Kidney (tissue), 14 donors: ENCODE results near the gene CHMP1A. TPM values are rescaled to one million over a fixed set of nuclear protein-coding genes. Genes with fewer than 3 reads are reported as not detected.

Source experiments
- DNase-seq, 5 donors: peaks; one replicate each; pipeline ENCODE4 v3.0.0-alpha.2; 2013 to 2020
- FAIRE-seq: peaks from 2 replicates; lab custom pipeline; 2012; peaks lifted over from hg19 to GRCh38; lab: Jason Lieb, UNC
- H3K27ac ChIP-seq, 2 donors: one replicate each; pipeline ENCODE4 v1.7.0; 2013; ENCODE audit warnings: low read depth in 2 of 2, low read length in 2 of 2, inconsistent platforms in 1 of 2
- H3K27me3 ChIP-seq: one replicate; pipeline ENCODE4 v1.7.1; 2013; ENCODE audit warnings: low read length, inconsistent platforms; ENCODE audit not compliant: control insufficient read depth, insufficient read depth
- H3K36me3 ChIP-seq, 3 donors: one replicate each; pipeline versions ENCODE4 v1.7.0 to v1.7.1; 2013; ENCODE audit warnings: low read length in 3 of 3, control low read depth in 1 of 3, inconsistent platforms in 1 of 3; ENCODE audit not compliant: insufficient read depth in 3 of 3, control insufficient read depth in 2 of 3
- H3K4me1 ChIP-seq, 3 donors: one replicate each; pipeline versions ENCODE4 v1.7.0 to v1.7.1; 2013; ENCODE audit warnings: low read length in 3 of 3, inconsistent platforms in 1 of 3, low read depth in 1 of 3; ENCODE audit not compliant: control insufficient read depth in 2 of 3, insufficient read depth in 2 of 3
- H3K4me3 ChIP-seq, 3 donors: one replicate each; pipeline versions ENCODE4 v1.7.0 to v1.8.1; 2013; ENCODE audit warnings: low read length in 3 of 3, control low read depth in 1 of 3, inconsistent platforms in 1 of 3
- H3K9ac ChIP-seq, 3 donors: one replicate each; pipeline versions ENCODE4 v1.7.0 to v1.7.1; 2013; ENCODE audit warnings: low read length in 3 of 3, control low read depth in 1 of 3, inconsistent platforms in 1 of 3
- H3K9me3 ChIP-seq, 3 donors: one replicate each; pipeline versions ENCODE4 v1.7.0 to v1.7.1; 2013; ENCODE audit warnings: low read length in 3 of 3, control low read depth in 1 of 3, inconsistent platforms in 1 of 3; ENCODE audit not compliant: control insufficient read depth in 2 of 3, insufficient read depth in 1 of 3
- intact Hi-C: fragments of 100-400 bp; cut with DNase I; formaldehyde crosslinking; loops from one replicate; pipeline ENCODE4 v1.11.1; 2022
- polyA plus RNA-seq: library from polyadenylated mRNA; stranded (reverse); fragments of 350-450 nt; fragmentation: Illumina TruSeq; extraction: RNeasy Lipid Tissue Mini Kit (QIAGEN cat#74804); gene quantifications from one replicate; pipeline ENCODE4 v1.2.3, GENCODE V29; 2014; ENCODE audit warnings: low read depth, low replicate concordance; ENCODE audit not compliant: insufficient read depth
- total RNA-seq: library from RNA; stranded (reverse); fragmentation: NEBNext Ultra II Directional; extraction: Animal tissue kit (Norgen Biotek cat#: 25700); gene quantifications from one replicate; pipeline ENCODE4 v1.2.1, GENCODE V29; 2021
- TF ChIP-seq, protein P1 (sequence below): IDR thresholded peaks from 3 replicates; pipeline ENCODE4 v1.5.1; 2012; ENCODE audit warnings: mild to moderate bottlenecking, moderate library complexity, borderline replicate concordance; ENCODE audit not compliant: insufficient read depth; ENCODE audit errors: extremely low read depth
- donor health status: control.
- donor health status: control.
- donor health status: control.
- donor health status: control.
- donor health status: control.
- donor health status: DM: yes; HTN: yes; CAD: no.
- donor health status: Normal renal cell carcinoma (clear cell type).

CHMP1A gene
- total and polyA plus RNA-seq, 2 donors from 2014 or later: 71.3 to 96.1 TPM

- Histone ChIP-seq H3K9ac (no peak overlapping the region), H3K4me3 (no peak overlapping the region), H3K4me1 (peaks cover 0 to 13% (median 5%) of the 10 kb centered on the region in 3 donors), H3K27me3 (no peaks in the 10 kb centered on the region), H3K27ac (no peak overlapping the region), H3K36me3 (peaks cover 0 to 2% (median 2%) of the 10 kb centered on the region in 3 donors), H3K9me3 (no peaks in the 10 kb centered on the region)
- TF ChIP-seq, protein P1, sequence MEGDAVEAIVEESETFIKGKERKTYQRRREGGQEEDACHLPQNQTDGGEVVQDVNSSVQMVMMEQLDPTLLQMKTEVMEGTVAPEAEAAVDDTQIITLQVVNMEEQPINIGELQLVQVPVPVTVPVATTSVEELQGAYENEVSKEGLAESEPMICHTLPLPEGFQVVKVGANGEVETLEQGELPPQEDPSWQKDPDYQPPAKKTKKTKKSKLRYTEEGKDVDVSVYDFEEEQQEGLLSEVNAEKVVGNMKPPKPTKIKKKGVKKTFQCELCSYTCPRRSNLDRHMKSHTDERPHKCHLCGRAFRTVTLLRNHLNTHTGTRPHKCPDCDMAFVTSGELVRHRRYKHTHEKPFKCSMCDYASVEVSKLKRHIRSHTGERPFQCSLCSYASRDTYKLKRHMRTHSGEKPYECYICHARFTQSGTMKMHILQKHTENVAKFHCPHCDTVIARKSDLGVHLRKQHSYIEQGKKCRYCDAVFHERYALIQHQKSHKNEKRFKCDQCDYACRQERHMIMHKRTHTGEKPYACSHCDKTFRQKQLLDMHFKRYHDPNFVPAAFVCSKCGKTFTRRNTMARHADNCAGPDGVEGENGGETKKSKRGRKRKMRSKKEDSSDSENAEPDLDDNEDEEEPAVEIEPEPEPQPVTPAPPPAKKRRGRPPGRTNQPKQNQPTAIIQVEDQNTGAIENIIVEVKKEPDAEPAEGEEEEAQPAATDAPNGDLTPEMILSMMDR: no peak
- FAIRE-seq: no peak
- intact Hi-C loops: no loop called here
- no peak for DNase-seq
Measured at GRCh38 chr16:89661215-89661614, 3.7 kb upstream of the CHMP1A start.

DNA sequence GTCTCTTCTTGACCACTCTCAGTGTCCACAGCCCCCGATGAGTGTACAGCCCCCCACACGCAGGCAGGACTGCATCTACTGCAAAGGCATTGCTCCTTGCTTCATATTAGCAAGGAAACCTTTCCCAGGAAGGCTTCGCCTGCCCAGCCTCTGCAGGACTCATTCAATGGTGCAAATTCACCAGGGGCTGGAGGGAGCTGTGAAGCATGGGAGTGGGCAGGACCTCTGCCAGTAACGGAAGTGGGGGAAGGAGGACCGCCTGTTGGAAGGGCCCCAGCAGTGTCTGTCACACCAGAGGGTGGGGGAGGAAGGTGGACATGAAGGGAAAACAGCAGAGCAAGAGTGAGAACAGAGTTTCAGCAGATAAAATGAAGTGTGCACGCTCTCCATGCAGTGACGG is 2.6 kb upstream of the CHMP1A start:
- Histone ChIP-seq H3K27me3 (no peaks in the 10 kb centered on the region), H3K36me3 (peaks cover 0 to 2% (median 2%) of the 10 kb centered on the region in 3 donors), H3K4me1 (peaks cover 0 to 13% (median 5%) of the 10 kb centered on the region in 3 donors), H3K4me3 (no peak overlapping the region), H3K27ac (no peak overlapping the region), H3K9ac (no peak overlapping the region), H3K9me3 (no peaks in the 10 kb centered on the region)
- FAIRE-seq (no peak), DNase-seq (no peak)
- TF ChIP-seq, protein P1: no peak
- intact Hi-C loops: no loop called here

DNA sequence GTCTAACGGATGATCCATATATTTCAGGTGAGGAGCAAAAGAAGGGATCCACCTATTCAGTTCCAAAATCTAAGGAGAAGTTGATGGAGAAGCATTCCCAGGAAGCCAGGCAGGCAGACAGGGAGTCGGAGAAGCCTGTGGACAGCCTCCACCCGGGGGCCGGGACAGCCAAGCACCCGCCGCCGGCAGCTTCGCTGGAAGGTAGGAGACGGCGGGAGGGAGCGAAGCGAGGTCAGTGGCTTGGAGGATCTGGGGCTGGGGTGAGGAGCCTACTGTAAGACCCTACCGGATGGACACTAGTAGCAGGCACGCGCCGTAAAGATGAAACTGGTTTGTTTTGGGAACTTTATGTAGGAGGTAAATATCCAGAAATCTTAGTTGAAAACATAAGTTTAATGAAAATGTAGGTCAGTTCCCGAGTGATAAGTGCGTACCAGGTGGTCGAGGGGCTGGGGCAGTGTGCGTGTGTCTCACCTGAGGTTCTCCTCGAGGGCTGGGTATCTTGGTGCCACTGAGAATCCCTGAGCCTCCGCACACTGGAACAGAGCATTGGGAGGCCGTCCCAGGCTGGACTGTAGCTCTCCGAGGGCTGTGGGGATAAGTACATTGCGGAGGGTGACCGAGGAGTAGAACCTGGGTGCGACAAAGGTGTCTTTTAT is 842 bp upstream of the CHMP1A start:
- peaks cover 0 to 13% (median 5%) of the 10 kb centered on the region in 3 donors for H3K4me1 ChIP-seq
- H3K9ac ChIP-seq: peak overlapping the region; percentile 83 to 90 (median 87)
- H3K27ac ChIP-seq: no peak overlapping the region
- TF ChIP-seq, protein P1: no peak
- intact Hi-C loops: no loop called here
- peaks cover 0 to 2% (median 2%) of the 10 kb centered on the region in 3 donors for H3K36me3 ChIP-seq
- DNase-seq (peak in 1 of 5 donors; percentile 77), FAIRE-seq (no peak)
- peak overlapping the region; percentile 89 to 92 (median 91) for H3K4me3 ChIP-seq
- no peaks in the 10 kb centered on the region for H3K9me3 ChIP-seq
- H3K27me3 ChIP-seq: no peaks in the 10 kb centered on the region
